C4-2B (cell line): Measurements from ENCODE around the gene METTL17.
A peak's percentile ranks its signal among the peaks of the same experiment; 100 is the strongest.

Experiments used
- H3K27ac ChIP-seq: fragments of 450-650 bp; 2 replicates; pipeline ENCODE4 v1.5.1; 2017
- ZFX ChIP-seq: fragments of 450-650 bp; IDR thresholded peaks from 2 replicates; pipeline ENCODE4 v1.6.1; 2017
- TF ChIP-seq, protein P1 (sequence below): fragments of 450-650 bp; conservative IDR thresholded peaks from 2 replicates; pipeline ENCODE4 v1.5.1; 2017; ENCODE audit warnings: mild to moderate bottlenecking

The METTL17 gene

DNA sequence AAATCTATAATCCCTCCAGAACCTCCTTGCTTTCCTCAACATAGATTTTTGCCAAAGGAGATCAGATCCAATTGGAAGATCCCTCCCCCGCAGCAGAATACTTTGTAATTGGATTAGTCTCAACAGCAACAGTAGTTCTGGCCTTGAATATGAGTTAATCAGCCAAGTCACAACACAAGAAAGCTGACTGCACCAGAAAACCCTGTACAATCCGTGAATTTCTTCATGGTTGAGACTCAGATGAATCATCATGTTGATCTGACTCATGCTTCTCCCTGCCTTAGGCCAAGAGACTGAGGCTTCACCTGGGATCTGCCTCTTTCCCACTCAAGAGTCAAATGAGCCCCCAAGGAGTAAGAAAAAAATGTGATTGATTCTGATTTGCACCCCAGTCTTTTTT lies 3.0 kb upstream of the METTL17 start:
- no peak overlapping the region for H3K27ac ChIP-seq

DNA sequence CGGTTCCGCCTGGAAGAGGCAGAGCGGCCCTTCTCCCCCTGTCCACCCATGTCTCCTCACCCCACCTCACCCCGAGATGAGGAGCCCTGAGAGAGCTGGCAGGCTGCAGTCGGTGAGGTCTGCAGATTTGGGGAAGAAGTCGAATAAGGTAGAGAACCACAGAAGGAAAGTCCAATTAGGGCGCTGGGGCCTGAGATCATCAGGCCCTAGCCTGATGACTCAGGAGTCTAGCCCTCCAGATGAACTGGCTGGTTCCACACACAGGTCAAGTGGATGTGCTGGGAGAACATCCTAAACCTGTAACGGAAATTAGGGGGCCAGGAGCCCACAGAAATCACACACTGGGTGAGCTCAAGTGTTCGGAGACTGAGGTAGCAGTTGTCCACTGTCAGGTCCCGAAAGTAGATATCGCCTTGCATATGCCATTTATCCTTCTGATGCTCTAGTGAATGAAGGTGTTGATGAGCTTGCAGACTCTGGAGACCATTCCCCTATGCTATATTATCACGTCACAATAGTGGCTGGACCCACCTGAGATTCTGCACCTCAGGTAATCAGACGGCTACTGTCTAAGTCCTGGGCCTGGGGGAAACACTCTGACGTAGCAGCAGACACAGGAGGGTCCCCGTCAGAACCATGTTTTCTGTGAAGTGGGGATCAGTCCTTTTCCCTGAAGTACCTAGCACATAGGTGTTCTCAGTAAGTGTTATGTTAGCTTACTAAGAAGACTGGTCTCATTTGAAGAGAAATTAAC lies 886 bp upstream of the METTL17 start:
- H3K27ac ChIP-seq: peak overlapping the region; percentile 70
- TF ChIP-seq, protein P1, sequence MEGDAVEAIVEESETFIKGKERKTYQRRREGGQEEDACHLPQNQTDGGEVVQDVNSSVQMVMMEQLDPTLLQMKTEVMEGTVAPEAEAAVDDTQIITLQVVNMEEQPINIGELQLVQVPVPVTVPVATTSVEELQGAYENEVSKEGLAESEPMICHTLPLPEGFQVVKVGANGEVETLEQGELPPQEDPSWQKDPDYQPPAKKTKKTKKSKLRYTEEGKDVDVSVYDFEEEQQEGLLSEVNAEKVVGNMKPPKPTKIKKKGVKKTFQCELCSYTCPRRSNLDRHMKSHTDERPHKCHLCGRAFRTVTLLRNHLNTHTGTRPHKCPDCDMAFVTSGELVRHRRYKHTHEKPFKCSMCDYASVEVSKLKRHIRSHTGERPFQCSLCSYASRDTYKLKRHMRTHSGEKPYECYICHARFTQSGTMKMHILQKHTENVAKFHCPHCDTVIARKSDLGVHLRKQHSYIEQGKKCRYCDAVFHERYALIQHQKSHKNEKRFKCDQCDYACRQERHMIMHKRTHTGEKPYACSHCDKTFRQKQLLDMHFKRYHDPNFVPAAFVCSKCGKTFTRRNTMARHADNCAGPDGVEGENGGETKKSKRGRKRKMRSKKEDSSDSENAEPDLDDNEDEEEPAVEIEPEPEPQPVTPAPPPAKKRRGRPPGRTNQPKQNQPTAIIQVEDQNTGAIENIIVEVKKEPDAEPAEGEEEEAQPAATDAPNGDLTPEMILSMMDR: no peak
- no peak for TF ChIP-seq ZFX

More for the DNA sequence above, 3.0 kb upstream of the METTL17 start:
- TF ChIP-seq ZFX: no peak
- TF ChIP-seq, protein P1: no peak

DNA sequence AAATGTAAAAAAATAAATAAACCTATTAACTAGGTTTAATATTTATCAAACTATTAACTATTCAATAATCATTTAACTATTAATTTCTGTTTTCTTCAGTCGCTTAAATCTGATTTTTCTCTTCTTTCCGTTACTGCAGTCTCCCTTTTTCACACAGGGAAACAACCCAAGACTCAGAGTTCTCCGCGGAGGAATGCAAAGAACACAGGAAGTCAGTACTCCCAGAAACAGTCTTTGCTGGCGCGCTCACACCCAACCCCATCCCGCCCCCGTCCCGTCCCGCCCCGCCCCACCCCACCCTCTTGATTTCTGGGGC lies 351 bp upstream of the METTL17 start:
- TF ChIP-seq ZFX: no peak
- TF ChIP-seq, protein P1: no peak
- peak overlapping the region; percentile 70 for H3K27ac ChIP-seq

DNA sequence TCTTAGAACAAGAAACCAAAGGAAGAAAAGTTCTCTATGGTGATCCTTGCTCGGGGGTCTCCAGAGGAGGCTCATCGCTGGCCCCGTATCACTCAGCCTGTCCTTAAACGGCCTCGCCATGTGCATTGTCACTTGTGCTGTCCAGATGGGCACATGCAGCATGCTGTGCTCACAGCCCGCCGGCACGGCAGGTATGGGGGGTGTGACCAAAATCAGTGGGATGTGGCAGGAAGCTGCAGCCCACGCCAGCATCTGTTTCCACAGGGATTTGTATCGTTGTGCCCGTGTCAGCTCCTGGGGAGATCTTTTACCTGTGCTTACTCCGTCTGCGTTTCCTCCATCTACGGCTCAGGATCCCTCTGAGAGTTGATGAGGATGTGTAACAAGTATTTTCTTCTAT lies 6.7 kb downstream of the METTL17 start:
- TF ChIP-seq, protein P1: no peak
- no peak for TF ChIP-seq ZFX
- no peak overlapping the region for H3K27ac ChIP-seq

DNA sequence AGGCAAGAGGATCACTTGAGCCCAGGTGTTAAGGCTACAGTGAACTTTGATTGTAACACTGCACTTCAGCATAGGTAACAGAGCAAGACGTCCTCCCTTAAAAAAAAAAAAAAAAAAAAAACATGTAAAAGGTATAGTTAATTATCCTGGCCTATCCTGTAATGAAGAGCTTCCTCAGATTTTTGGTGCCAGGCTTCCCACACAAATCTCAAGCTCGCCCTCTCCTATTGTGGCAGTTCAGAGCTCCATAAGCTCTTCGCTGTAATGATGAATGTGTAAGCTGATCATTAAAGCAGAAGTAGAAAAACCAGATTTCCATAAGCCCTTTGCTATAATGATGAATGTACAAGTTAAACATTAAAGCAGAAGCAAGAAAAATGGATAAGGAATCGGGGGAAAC lies 7.3 kb downstream of the METTL17 start:
- TF ChIP-seq, protein P1: no peak
- TF ChIP-seq ZFX: no peak
- H3K27ac ChIP-seq: no peak overlapping the region

DNA sequence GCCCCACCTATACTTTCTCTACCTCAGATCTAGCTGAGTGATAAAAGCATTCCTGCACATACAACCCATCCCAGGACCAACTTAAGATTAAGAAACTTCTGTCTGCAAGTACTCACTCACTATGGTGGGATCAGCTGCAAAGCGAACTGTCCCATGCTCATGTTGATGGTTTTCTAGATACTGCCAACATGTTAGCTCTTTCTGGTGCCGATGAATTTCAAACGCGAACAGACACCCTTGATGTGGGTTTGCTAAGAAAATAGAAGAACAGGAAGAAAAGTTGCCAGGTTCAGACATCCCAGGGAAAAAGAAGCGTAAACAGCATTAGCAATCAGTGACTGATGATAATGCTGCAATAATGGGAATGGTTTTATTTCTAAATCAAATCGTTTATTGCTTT lies 7.8 kb downstream of the METTL17 start:
- no peak overlapping the region for H3K27ac ChIP-seq
- TF ChIP-seq, protein P1: no peak
- no peak for TF ChIP-seq ZFX

DNA sequence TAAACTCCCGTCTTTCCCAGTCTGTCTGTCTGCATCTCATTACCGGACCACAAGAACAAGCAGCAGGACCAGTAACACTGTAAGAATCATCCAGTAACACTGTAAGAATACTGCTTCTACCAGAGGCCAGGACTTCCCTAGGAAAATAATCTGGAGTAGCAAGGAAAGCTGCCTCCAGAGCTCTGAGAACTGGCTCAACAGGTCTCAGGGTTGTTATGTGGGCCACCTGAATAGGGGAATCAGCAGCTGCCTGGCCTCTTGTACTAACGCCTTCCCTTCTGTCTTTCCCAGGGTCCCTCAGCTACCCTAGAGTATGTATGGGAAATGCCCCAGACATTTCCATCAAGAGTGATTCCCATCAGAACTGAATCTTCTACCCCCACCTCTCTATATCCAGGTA lies 8.4 kb downstream of the METTL17 start:
- TF ChIP-seq, protein P1: no peak
- TF ChIP-seq ZFX: no peak
- H3K27ac ChIP-seq: no peak overlapping the region
